Osteocyte (in vitro differentiated cells): ENCODE data around the gene PLPPR5. TPM values are rescaled to one million over a fixed set of nuclear protein-coding genes. Genes with fewer than 3 reads are reported as not detected.

Experiments
- DNase-seq: peaks from one replicate; pipeline ENCODE4 v3.0.0; 2021; ENCODE audit warnings: mixed read lengths; ENCODE audit not compliant: unreplicated experiment; ENCODE audit errors: extremely low spot score
- H3K27ac Mint-ChIP-seq: one replicate; pipeline ENCODE4 v1.8.0; 2021; ENCODE audit warnings: mild to moderate bottlenecking, mixed read lengths; ENCODE audit not compliant: unreplicated experiment
- H3K27me3 Mint-ChIP-seq: one replicate; pipeline ENCODE4 v1.8.0; 2021; ENCODE audit warnings: mixed read lengths; ENCODE audit not compliant: unreplicated experiment
- H3K36me3 Mint-ChIP-seq: one replicate; pipeline ENCODE4 v1.8.0; 2021; ENCODE audit warnings: mixed read lengths; ENCODE audit not compliant: unreplicated experiment
- H3K4me1 Mint-ChIP-seq: one replicate; pipeline ENCODE4 v1.8.0; 2021; ENCODE audit warnings: mixed read lengths; ENCODE audit not compliant: unreplicated experiment
- H3K4me3 Mint-ChIP-seq: one replicate; pipeline ENCODE4 v1.8.0; 2021; ENCODE audit warnings: mild to moderate bottlenecking, moderate library complexity, mixed read lengths; ENCODE audit not compliant: unreplicated experiment
- H3K9me3 Mint-ChIP-seq: one replicate; pipeline ENCODE4 v1.8.0; 2021; ENCODE audit warnings: mixed read lengths; ENCODE audit not compliant: unreplicated experiment
- CTCF ChIP-seq: fragments of 200-600 bp; sonication (generic); IDR thresholded peaks from 2 replicates; pipeline ENCODE4 v1.5.0; 2021; ENCODE audit warnings: antibody characterized with exemption, mild to moderate bottlenecking, moderate library complexity
- total RNA-seq: library from RNA; stranded (reverse); gene quantifications from 2 replicates; pipeline ENCODE4 v1.2.1, GENCODE V29; 2021

Gene PLPPR5
- total RNA-seq, 1 donor from 2014 or later: not detected

DNA sequence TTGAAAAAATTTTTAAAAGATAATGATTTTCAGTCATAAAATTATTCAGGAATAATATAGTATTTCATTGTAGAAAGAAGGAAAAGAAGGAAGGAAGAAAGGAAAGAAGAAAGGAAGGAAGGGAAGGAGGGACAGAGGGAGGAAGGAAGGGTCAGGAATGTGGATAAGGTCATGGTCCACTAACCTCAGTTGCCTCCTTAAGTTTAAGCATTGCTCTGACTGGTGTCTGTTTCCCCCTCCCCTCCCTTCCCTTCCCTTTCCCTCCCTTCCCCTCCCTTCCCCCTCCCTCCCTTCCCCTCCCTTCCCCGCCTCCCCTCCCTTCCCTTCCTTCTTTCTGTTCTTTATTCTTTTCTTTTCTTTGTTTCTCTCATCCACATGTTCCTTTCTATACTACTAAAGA, 95.7 kb downstream of the PLPPR5 start:
- H3K36me3 Mint-ChIP-seq: no peaks in the 10 kb centered on the region
- DNase-seq: no peak
- H3K27me3 Mint-ChIP-seq: no peaks in the 10 kb centered on the region
- no peaks in the 10 kb centered on the region for H3K9me3 Mint-ChIP-seq
- no peak overlapping the region for H3K4me3 Mint-ChIP-seq
- TF ChIP-seq CTCF: no peak
- peaks cover 7% of the 10 kb centered on the region for H3K4me1 Mint-ChIP-seq
- H3K27ac Mint-ChIP-seq: no peak overlapping the region

DNA sequence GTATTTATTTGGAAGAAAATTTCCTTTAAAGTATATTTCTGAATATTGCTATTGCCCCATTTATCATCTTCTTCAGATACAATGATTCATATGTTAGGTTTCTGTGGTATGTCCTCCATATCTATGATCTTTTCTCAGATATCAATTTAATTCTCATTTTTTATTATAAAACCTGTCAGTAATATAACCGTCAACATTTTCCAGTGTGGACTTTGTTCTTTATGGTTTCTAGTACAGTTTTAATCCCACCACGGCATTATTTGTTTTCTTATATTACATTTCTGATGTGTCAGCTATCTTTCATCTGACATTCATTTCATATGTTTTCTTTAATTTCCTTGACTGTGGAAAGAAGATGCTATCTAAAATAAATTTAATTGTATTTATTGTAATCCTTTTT, 97.9 kb downstream of the PLPPR5 start:
- Mint-ChIP-seq H3K4me1 (peaks cover 23% of the 10 kb centered on the region), H3K36me3 (no peaks in the 10 kb centered on the region), H3K27me3 (no peaks in the 10 kb centered on the region), H3K9me3 (no peaks in the 10 kb centered on the region), H3K4me3 (no peak overlapping the region), H3K27ac (no peak overlapping the region)
- TF ChIP-seq CTCF: no peak
- no peak for DNase-seq

DNA sequence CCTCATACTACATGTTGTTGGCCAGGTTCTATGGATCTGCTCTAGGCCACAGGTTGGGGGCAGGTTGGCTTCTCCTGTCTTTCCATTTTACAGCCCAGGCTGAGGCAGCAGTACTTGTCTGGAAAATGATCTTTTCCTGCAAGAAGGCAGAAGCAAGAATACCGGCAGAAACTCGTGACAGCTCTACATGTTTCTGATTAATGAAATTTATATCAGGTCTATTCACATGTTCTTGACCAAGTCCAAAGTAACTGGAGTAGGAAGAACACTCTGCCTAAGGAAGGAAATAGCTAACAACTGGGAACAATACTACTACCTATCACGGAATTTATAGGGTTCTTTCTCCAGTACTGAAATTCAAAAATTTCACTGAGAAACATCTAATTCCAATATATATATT, 98.3 kb downstream of the PLPPR5 start:
- Mint-ChIP-seq H3K27me3 (no peaks in the 10 kb centered on the region), H3K9me3 (no peaks in the 10 kb centered on the region), H3K4me1 (peaks cover 23% of the 10 kb centered on the region), H3K27ac (no peak overlapping the region), H3K4me3 (no peak overlapping the region), H3K36me3 (no peaks in the 10 kb centered on the region)
- DNase-seq: no peak
- no peak for TF ChIP-seq CTCF

GRCh38 chr1:98904684-98905083, 100.0 kb downstream of the PLPPR5 start:
- H3K4me1 Mint-ChIP-seq: peaks cover 23% of the 10 kb centered on the region
- TF ChIP-seq CTCF: no peak
- no peaks in the 10 kb centered on the region for H3K9me3 Mint-ChIP-seq
- no peaks in the 10 kb centered on the region for H3K36me3 Mint-ChIP-seq
- H3K4me3 Mint-ChIP-seq: no peak overlapping the region
- no peak for DNase-seq
- no peak overlapping the region for H3K27ac Mint-ChIP-seq
- no peaks in the 10 kb centered on the region for H3K27me3 Mint-ChIP-seq

DNA sequence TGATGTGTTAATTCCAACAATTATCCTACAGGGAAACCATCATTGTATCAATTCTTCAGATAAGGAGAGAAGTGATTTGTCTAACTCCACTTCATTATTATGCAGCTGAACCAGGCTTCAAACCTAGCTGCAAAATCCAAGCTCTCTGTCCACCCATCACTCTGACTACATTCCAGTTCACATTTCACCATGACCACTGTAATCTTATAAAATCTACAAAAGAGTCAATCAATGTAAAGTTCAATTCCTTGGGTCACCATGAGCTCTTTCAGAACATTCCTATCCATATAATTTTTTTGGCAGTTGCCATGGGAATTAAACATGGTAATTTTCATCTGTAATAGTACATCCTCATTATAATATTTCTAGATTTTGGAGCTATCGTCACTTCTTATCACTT, 100.9 kb downstream of the PLPPR5 start:
- no peaks in the 10 kb centered on the region for H3K9me3 Mint-ChIP-seq
- TF ChIP-seq CTCF: no peak
- peaks cover 23% of the 10 kb centered on the region for H3K4me1 Mint-ChIP-seq
- DNase-seq: no peak
- no peaks in the 10 kb centered on the region for H3K36me3 Mint-ChIP-seq
- no peaks in the 10 kb centered on the region for H3K27me3 Mint-ChIP-seq
- H3K4me3 Mint-ChIP-seq: no peak overlapping the region
- H3K27ac Mint-ChIP-seq: peak overlapping the region; percentile 64
